ENCODE data around the gene TMEM135.

- no peak for TF ChIP-seq CTCF (IDR thresholded peaks at IDR 0.05)
- TF ChIP-seq EZH2 (IDR thresholded peaks at IDR 0.05; ENCODE audit: borderline replicate concordance, insufficient read depth, low read depth, low read length, poor library complexity, severe bottlenecking): no peak
Observed at GRCh38 chr11:87281496-87281895, 243.8 kb downstream of the TMEM135 start.
